Heart left ventricle (tissue), 16 donors: ENCODE measurements around the gene SARM1. TPM values are rescaled to one million over a fixed set of nuclear protein-coding genes. Genes with fewer than 3 reads are reported as not detected.

ENCODE experiments used
- ATAC-seq, 4 donors: fragments of 200-7000 bp; cut with Tn5 transposase; one replicate each; pipeline ENCODE4 v1.9.1; 2020 to 2022; ENCODE audit warnings: moderate library complexity in 4 of 4, mild to moderate bottlenecking in 3 of 4, moderate number of reproducible peaks in 1 of 4
- DNase-seq, 5 donors: peaks; one replicate each; pipeline ENCODE4 v3.0.0-alpha.2; 2020
- H3K27ac ChIP-seq, 12 donors: fragments of 200-600 bp; sonication (generic) in 4 of 12; one replicate each; pipeline versions ENCODE4 v1.5.0 to v1.8.0; 2016 to 2022; ENCODE audit warnings: mild to moderate bottlenecking in 2 of 12
- H3K27me3 ChIP-seq, 9 donors: fragments of 200-600 bp; sonication (generic) in 2 of 9; one replicate each; pipeline versions ENCODE4 v1.5.1 to v1.8.0; 2016 to 2022; ENCODE audit warnings: mild to moderate bottlenecking in 3 of 9
- H3K36me3 ChIP-seq, 9 donors: fragments of 200-600 bp; sonication (generic) in 2 of 9; one replicate each; pipeline versions ENCODE4 v1.5.0 to v1.8.0; 2018 to 2022; ENCODE audit warnings: mild to moderate bottlenecking in 2 of 9
- H3K4me1 ChIP-seq, 12 donors: fragments of 200-600 bp; sonication (generic) in 4 of 12; one replicate each; pipeline versions ENCODE4 v1.5.0 to v1.8.0; 2016 to 2022; ENCODE audit warnings: mild to moderate bottlenecking in 3 of 12
- H3K4me3 ChIP-seq, 12 donors: fragments of 200-600 bp; sonication (generic) in 4 of 12; one replicate each; pipeline versions ENCODE4 v1.5.0 to v1.8.0; 2017 to 2022; ENCODE audit warnings: mild to moderate bottlenecking in 9 of 12, moderate library complexity in 4 of 12
- H3K9me3 ChIP-seq, 12 donors: fragments of 200-600 bp; sonication (generic) in 4 of 12; one replicate each; pipeline versions ENCODE4 v1.5.0 to v1.8.0; 2016 to 2022; ENCODE audit warnings: mild to moderate bottlenecking in 1 of 12
- CTCF ChIP-seq, 12 donors: fragments of 200-600 bp; sonication (generic) in 4 of 12; IDR thresholded peaks; one replicate each; pipeline versions ENCODE4 v1.5.0 to v1.8.0; 2018 to 2022; ENCODE audit warnings: antibody characterized with exemption in 12 of 12, mild to moderate bottlenecking in 5 of 12
- POLR2A ChIP-seq, 2 donors: fragments of 450-650 bp; IDR thresholded peaks; one replicate each; pipeline ENCODE4 v1.6.1; 2017; ENCODE audit warnings: antibody characterized with exemption in 2 of 2, mild to moderate bottlenecking in 2 of 2, moderate library complexity in 2 of 2
- WGBS, 4 donors: extraction: QIAGEN DNeasy Blood & Tissue Kit in 2 of 4; methylation state at CpG; one replicate each; pipeline versions ENCODE4 v1.1.5 to v1.1.7; 2013 to 2018; 5-methylcytosine and 5-hydroxymethylcytosine counted together
- intact Hi-C, 10 donors: fragments of 100-400 bp; cut with DNase I; formaldehyde crosslinking; loops; one replicate each; pipeline versions ENCODE4 v1.11.1 to v1.14.2; 2022
- polyA plus RNA-seq, 2 donors: library from polyadenylated mRNA; stranded (reverse); fragments of 200-250 nt; gene quantifications; one replicate each; pipeline ENCODE4 v1.2.3, GENCODE V29; 2013
- total RNA-seq, 9 donors: library from RNA; depleted of rRNA in 2 of 9; stranded (reverse); fragments of >200 nt in 2 of 9; fragmentation: NEBNext Ultra II Directional in 3 of 9; extraction: Animal tissue kit (Norgen Biotek cat#: 25700) in 3 of 9; gene quantifications; one replicate each; pipeline versions ENCODE4 v1.1.0 to v1.2.4, GENCODE V29; 2016 to 2023
- donor health status: ischemic (EF 13 %, LVEDD 7.1; RV severe dilation, severe dysfunction).
- donor health status: healthy with polysubstance abuse.
- donor health status: DM: no; HTN: yes; CAD: no.
- donor health status: DM: no; HTN: no; CAD: no.
- donor health status: ischemic (EF 25% LVEDD 6.9; RV normal size, moderate dysfunction).
- donor health status: ischemic (EF 25% LVEDD 5.7; RV mildly dilated, moderate dysfunction).
- donor health status: healthy.
- donor health status: DM: yes; HTN: yes; CAD: no.
- donor health status: ischemic (EF 35%, LVEDD 5.7; RV mildly dilated, moderate dysfunction).
- donor health status: nonischemic (EF 11% LVEDD 7.7; RV severe dilation, severe dysfunction).
- donor health status: DM: yes; HTN: yes; CAD: no.
- donor health status: PGD.
- donor health status: ischemic (EF 29% LVEDD 5.4; RV normal size, mild dysfunction).
- donor health status: nonischemic (EF 23%, LVEDD 6.1; RV moderate dilation, normal function).

SARM1 gene
- total and polyA plus RNA-seq, 11 donors = 3.7 to 11.3 (median 7.6) TPM

DNA sequence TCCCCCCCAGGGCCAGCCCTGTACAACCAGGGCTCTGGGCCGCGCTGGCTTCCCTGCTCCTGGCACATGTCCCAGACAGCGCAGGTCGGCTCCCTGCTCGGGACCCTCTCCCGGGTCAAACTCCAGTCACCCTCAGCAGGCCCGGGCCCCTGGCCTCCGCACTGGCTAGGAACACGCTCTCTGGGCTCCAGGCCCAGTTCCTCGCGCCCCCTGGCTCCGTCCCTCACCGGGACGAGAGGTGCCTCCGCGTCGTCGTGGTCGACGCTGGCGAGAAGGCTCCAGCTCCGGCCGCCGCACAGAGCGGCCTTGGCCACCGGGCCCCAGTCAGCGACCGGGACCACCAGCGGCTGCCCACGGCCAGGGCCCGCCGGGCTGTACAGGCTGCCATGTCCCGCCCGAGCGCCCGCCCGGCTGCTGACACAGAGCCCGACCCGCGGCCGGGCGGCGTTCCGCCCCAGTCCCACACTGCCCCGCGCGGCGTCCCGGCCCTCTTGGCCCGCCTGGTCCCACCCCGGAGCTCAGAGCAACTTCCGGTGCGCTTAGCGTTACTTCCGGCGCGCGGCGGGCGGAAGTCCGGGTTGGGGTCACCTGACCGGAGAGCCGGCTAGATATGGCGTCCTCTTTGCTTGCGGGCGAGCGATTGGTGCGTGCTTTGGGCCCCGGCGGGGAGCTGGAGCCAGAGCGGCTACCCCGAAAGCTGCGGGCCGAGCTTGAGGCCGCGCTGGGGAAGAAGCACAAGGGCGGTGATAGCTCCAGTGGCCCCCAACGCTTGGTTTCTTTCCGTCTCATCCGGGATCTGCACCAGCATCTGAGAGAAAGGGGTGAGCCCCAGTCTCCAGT, 14.2 kb upstream of the SARM1 start, which contains the start of gene POLDIP2:
Gene POLDIP2, minus strand, starts transcription at position 467 of the 840 bp plus-strand sequence. Its CDS starts 79 bp downstream, at position 388.
- WGBS, 4 donors = 0 to 2% (median 0%) methylated on average over 26 to 80 of the region's 80 CpGs
- intact Hi-C loops = loop anchor here in 4 of 10 donors (1.0 to 2.0 kb wide), 3 partner anchors 21 to 22 kb away; partner anchors contain the start of genes IFT20 (in 3 of the 4) and TNFAIP1 (in 3 of the 4)
- ATAC-seq (peak; percentile 99 to 100 (median 100)), DNase-seq (peak; percentile 96 to 98 (median 96))
- no peaks in the 10 kb centered on the region for H3K9me3 ChIP-seq
- H3K27ac ChIP-seq = peak within 1 kb of the TSS; percentile 83 to 97 (median 92)
- H3K4me3 ChIP-seq = peak within 1 kb of the TSS; percentile 64 to 99 (median 93)
- peaks cover 0 to 26% (median 18%) of the 10 kb centered on the region in 12 donors for H3K4me1 ChIP-seq
- TF ChIP-seq POLR2A (IDR thresholded peaks at IDR 0.05) (peak; percentile 52 to 97), CTCF (IDR thresholded peaks at IDR 0.05) (peak in 3 of 12 donors; percentile 16 to 33 (median 29))
- no peaks in the 10 kb centered on the region for H3K27me3 ChIP-seq
- H3K36me3 ChIP-seq = peaks cover 0 to 68% (median 61%) of the 10 kb centered on the region in 9 donors

GRCh38 chr17:28357901-28358197, 13.6 kb upstream of the SARM1 start:
- 2 to 5% (median 3%) methylated on average over 4 of the region's 4 CpGs for WGBS, 4 donors

GRCh38 chr17:28363186-28363585, 8.3 kb upstream of the SARM1 start:
- intact Hi-C loops = no loop called here
- no peak for ATAC-seq
- no peak overlapping the region for H3K27ac ChIP-seq
- no peak for TF ChIP-seq POLR2A (IDR thresholded peaks at IDR 0.05)
- TF ChIP-seq CTCF (IDR thresholded peaks at IDR 0.05) = no peak
- H3K27me3 ChIP-seq = no peaks in the 10 kb centered on the region
- no peak overlapping the region for H3K4me3 ChIP-seq
- peaks cover 0 to 66% (median 53%) of the 10 kb centered on the region in 9 donors for H3K36me3 ChIP-seq
- H3K9me3 ChIP-seq = no peaks in the 10 kb centered on the region
- peaks cover 0 to 8% (median 5%) of the 10 kb centered on the region in 12 donors for H3K4me1 ChIP-seq
- no peak for DNase-seq
- WGBS, 4 donors = 75 to 93% (median 86%) methylated on average over 5 of the region's 5 CpGs

More at GRCh38 chr17:28357901-28358197, 13.6 kb upstream of the SARM1 start:
- peak overlapping the region; percentile 83 to 97 (median 92) for H3K27ac ChIP-seq
- DNase-seq (no peak), ATAC-seq (no peak)
- H3K9me3 ChIP-seq = no peaks in the 10 kb centered on the region
- intact Hi-C loops = loop anchor here in 4 of 10 donors (1.0 to 2.0 kb wide), 3 partner anchors 22 to 23 kb away; partner anchors contain the start of genes IFT20 (in 3 of the 4) and TNFAIP1 (in 3 of the 4)
- TF ChIP-seq POLR2A (IDR thresholded peaks at IDR 0.05) (no peak), CTCF (IDR thresholded peaks at IDR 0.05) (no peak)
- no peaks in the 10 kb centered on the region for H3K27me3 ChIP-seq
- H3K36me3 ChIP-seq = peaks cover 0 to 68% (median 61%) of the 10 kb centered on the region in 9 donors
- peaks cover 0 to 26% (median 18%) of the 10 kb centered on the region in 12 donors for H3K4me1 ChIP-seq
- H3K4me3 ChIP-seq = peak overlapping the region; percentile 64 to 99 (median 93)
